NAMALWA (cell line): ENCODE results near the gene DOK5.

Experiments
- DNase-seq: peaks from one replicate; pipeline ENCODE4 v3.0.0-alpha.2; 2015; ENCODE audit warnings: low spot score

DOK5 gene

GRCh38 chr20:54692168-54692887, 216.9 kb downstream of the DOK5 start:
- no peak for DNase-seq

GRCh38 chr20:54694516-54694915, 219.1 kb downstream of the DOK5 start:
- no peak for DNase-seq

GRCh38 chr20:54698373-54698772, 223.0 kb downstream of the DOK5 start:
- DNase-seq: no peak
